ENCODE results near the gene PRR5. TPM values are rescaled to one million over a fixed set of nuclear protein-coding genes. Genes with fewer than 3 reads are reported as not detected.

Gene PRR5
- total RNA-seq, 1 experiment from 2014 or later, result 26.9 TPM

GRCh38 chr22:44667829-44668189, 34.2 kb upstream of the PRR5 start (continued):
- TF ChIP-seq, protein P1, sequence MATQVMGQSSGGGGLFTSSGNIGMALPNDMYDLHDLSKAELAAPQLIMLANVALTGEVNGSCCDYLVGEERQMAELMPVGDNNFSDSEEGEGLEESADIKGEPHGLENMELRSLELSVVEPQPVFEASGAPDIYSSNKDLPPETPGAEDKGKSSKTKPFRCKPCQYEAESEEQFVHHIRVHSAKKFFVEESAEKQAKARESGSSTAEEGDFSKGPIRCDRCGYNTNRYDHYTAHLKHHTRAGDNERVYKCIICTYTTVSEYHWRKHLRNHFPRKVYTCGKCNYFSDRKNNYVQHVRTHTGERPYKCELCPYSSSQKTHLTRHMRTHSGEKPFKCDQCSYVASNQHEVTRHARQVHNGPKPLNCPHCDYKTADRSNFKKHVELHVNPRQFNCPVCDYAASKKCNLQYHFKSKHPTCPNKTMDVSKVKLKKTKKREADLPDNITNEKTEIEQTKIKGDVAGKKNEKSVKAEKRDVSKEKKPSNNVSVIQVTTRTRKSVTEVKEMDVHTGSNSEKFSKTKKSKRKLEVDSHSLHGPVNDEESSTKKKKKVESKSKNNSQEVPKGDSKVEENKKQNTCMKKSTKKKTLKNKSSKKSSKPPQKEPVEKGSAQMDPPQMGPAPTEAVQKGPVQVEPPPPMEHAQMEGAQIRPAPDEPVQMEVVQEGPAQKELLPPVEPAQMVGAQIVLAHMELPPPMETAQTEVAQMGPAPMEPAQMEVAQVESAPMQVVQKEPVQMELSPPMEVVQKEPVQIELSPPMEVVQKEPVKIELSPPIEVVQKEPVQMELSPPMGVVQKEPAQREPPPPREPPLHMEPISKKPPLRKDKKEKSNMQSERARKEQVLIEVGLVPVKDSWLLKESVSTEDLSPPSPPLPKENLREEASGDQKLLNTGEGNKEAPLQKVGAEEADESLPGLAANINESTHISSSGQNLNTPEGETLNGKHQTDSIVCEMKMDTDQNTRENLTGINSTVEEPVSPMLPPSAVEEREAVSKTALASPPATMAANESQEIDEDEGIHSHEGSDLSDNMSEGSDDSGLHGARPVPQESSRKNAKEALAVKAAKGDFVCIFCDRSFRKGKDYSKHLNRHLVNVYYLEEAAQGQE (IDR thresholded peaks at IDR 0.05; ENCODE audit: low read depth), result no peak
- TF ChIP-seq POLR2A (IDR thresholded peaks at IDR 0.05; ENCODE audit: borderline replicate concordance, extremely low read depth, insufficient read depth, insufficient read length) (no peak), TCF7L2 (IDR thresholded peaks at IDR 0.05; ENCODE audit: borderline replicate concordance, extremely low read depth, insufficient read depth, insufficient read length) (no peak)

DNA sequence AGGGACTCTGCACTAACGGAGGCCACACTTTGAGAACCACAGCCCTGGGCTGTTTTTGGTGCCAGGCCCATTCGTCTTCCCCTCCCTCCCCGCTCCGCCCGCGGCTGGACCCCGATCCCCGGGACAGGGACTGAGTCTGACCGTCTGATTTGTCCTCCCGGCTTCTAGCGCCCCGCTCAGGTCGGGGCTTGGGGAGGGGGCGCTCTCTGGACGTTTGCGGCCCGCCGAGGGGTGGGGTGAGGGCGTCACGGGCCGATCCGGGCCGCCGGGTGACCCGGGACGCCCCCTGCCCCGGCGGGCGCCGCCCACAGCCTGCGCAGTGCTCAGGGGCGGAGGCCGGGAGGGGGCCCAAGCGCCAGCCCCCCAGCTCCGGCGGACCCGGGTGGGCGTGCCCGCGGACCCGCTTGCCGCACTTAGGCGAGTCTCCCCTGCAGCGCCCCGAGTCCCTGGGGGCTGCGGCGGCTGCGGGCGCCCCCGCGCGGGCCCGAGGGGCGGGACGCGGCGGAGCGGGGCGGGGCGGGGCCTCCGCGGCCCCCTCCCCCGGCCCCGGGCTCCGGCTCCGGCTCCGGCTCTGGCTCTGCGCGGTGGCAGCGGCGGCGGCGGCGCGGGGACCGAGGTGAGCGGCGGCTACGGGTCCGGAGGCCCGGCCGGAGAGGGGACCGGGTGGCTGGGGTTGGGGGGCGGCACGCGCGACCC, 33.7 kb upstream of the PRR5 start:
- ChIA-PET RAD21 (ENCODE audit: low non-redundant PET in 1 of 2, low total read pairs in 2 of 2, uncharacterized antibody in 2 of 2, unreplicated experiment in 2 of 2) (no interaction called here), CTCF (no interaction called here), POLR2A (no interaction called here)
- BruUV-seq (replicated peaks), result no TSS peak
- intact Hi-C loops (cut with micrococcal nuclease), result no loop called here
- Histone ChIP-seq H3K9me2 (ENCODE audit: insufficient read depth) (no peaks in the 10 kb centered on the region), H3K4me3 (replicated peaks in 1 of 2; ENCODE audit: low read depth in 1 of 2, low read length in 2 of 2) (no peak overlapping the region), H3K36me3 (ENCODE audit: control insufficient read depth in 1 of 2, insufficient read depth in 2 of 2, low read length in 2 of 2) (no peaks in the 10 kb centered on the region), H3K4me1 (ENCODE audit: control insufficient read depth in 1 of 2, insufficient read depth in 2 of 2, low read length in 2 of 2) (no peaks in the 10 kb centered on the region), H3K9ac (ENCODE audit: low read length) (no peak overlapping the region), H3K9me3 (ENCODE audit: control insufficient read depth in 1 of 2, insufficient read depth in 1 of 2, low read depth in 1 of 2, low read length in 2 of 2) (no peaks in the 10 kb centered on the region), H3K27me3 (ENCODE audit: insufficient read depth, low read length) (peaks cover 2% of the 10 kb centered on the region; the same call in 1 of the 2 replicates), H3K27ac (ENCODE audit: low read depth, low read length) (no peak overlapping the region), H3K79me2 (ENCODE audit: insufficient read depth, low read length) (no peaks in the 10 kb centered on the region), H2AFZ (ENCODE audit: low read depth, low read length, poor library complexity, severe bottlenecking) (no peak overlapping the region), H3K4me2 (ENCODE audit: low read length) (no peak overlapping the region), H4K20me1 (ENCODE audit: insufficient read depth) (no peaks in the 10 kb centered on the region)
- DNase-seq (ENCODE audit: low read depth, low spot score) (no peak), ATAC-seq (no peak)
- no peak for TF ChIP-seq CEBPB (IDR thresholded peaks at IDR 0.05; ENCODE audit: low read depth)
- no peak for TF ChIP-seq YY1 (IDR thresholded peaks at IDR 0.05; ENCODE audit: extremely low read depth, insufficient replicate concordance, low read depth, low read length)
- no peak for TF ChIP-seq EGR1 (IDR thresholded peaks at IDR 0.05; ENCODE audit: low read depth)
- TF ChIP-seq, protein P1 (IDR thresholded peaks at IDR 0.05; ENCODE audit: low read depth), result no peak
- no peak for TF ChIP-seq SP1 (IDR thresholded peaks at IDR 0.05; ENCODE audit: low read depth)
